NK-92 (cell line): ENCODE data around the gene NDEL1.

Experiments used
- DNase-seq: peaks from one replicate; lab custom pipeline; 2025; ENCODE audit not compliant: unreplicated experiment; lab: John Stamatoyannopoulos, UW

The NDEL1 gene

GRCh38 chr17:8500609-8501008, 64.9 kb downstream of the NDEL1 start:
- no peak for DNase-seq

GRCh38 chr17:8502126-8502525, 66.4 kb downstream of the NDEL1 start:
- DNase-seq: no peak

- DNase-seq: no peak
These were observed 67.7 kb downstream of the NDEL1 start for GRCh38 chr17:8503368-8503767.

- DNase-seq: no peak
These were observed 68.1 kb downstream of the NDEL1 start for GRCh38 chr17:8503807-8504206.

- DNase-seq: no peak
These were observed 69.0 kb downstream of the NDEL1 start for GRCh38 chr17:8504460-8505207.

GRCh38 chr17:8506145-8506544, 70.5 kb downstream of the NDEL1 start:
- no peak for DNase-seq

GRCh38 chr17:8514801-8515200, 79.1 kb downstream of the NDEL1 start:
- DNase-seq: no peak
